DND-41 (cell line): ENCODE measurements around the gene COBL.

Experiments used
- ATAC-seq: fragments of 200-7000 bp; cut with Tn5 transposase; 3 replicates; pipeline ENCODE4 v1.9.1; 2021; ENCODE audit warnings: low read depth; ENCODE audit not compliant: insufficient read depth
- DNase-seq: peaks from one replicate; pipeline ENCODE4 v3.0.0-alpha.2; 2020
- H2AFZ ChIP-seq: 2 replicates; pipeline ENCODE4 v1.6.0; 2012; ENCODE audit warnings: low read depth, low read length
- H3K27ac ChIP-seq: 2 replicates; pipeline ENCODE4 v1.5.1; 2012; ENCODE audit warnings: low read length, inconsistent platforms
- H3K27me3 ChIP-seq: fragments of 200-600 bp; sonication (generic); 2 replicates; pipeline ENCODE4 v1.6.0; 2012; ENCODE audit warnings: low read length, mild to moderate bottlenecking, inconsistent platforms; ENCODE audit not compliant: insufficient read depth, poor library complexity
- H3K36me3 ChIP-seq: 2 replicates; pipeline ENCODE4 v1.5.1; 2012; ENCODE audit warnings: low read length, inconsistent platforms; ENCODE audit not compliant: insufficient read depth
- H3K4me1 ChIP-seq: 2 replicates; pipeline ENCODE4 v1.5.1; 2012; ENCODE audit warnings: mild to moderate bottlenecking, low read length; ENCODE audit not compliant: insufficient read depth
- H3K4me2 ChIP-seq: 2 replicates; pipeline ENCODE4 v1.6.0; 2012; ENCODE audit warnings: mild to moderate bottlenecking, moderate library complexity, low read length, inconsistent platforms; ENCODE audit not compliant: insufficient read depth
- H3K4me3 ChIP-seq, 2 experiments: fragments of 200-600 bp in 1 of 2; shearing (Covaris generic) in 1 of 2; 2 replicates each; pipeline ENCODE4 v1.5.1; 2012 to 2016; ENCODE audit warnings: inconsistent platforms in 2 of 2, low read length in 2 of 2, mild to moderate bottlenecking in 2 of 2, low read depth in 1 of 2, moderate library complexity in 1 of 2
- H3K79me2 ChIP-seq: 2 replicates; pipeline ENCODE4 v1.6.0; 2012; ENCODE audit warnings: low read length, inconsistent platforms; ENCODE audit not compliant: insufficient read depth
- H3K9ac ChIP-seq: 2 replicates; pipeline ENCODE4 v1.6.0; 2012; ENCODE audit warnings: low read depth, mild to moderate bottlenecking, inconsistent platforms, low read length, moderate library complexity
- H3K9me3 ChIP-seq: 2 replicates; pipeline ENCODE4 v1.5.1; 2012; ENCODE audit warnings: low read length, moderate library complexity, mild to moderate bottlenecking, inconsistent platforms; ENCODE audit not compliant: insufficient read depth, severe bottlenecking
- H4K20me1 ChIP-seq: 2 replicates; pipeline ENCODE4 v1.6.0; 2012; ENCODE audit warnings: low read length; ENCODE audit not compliant: insufficient read depth
- CTCF ChIP-seq: IDR thresholded peaks from 2 replicates; pipeline ENCODE4 v1.5.1; 2012; ENCODE audit warnings: borderline replicate concordance, low read length, moderate library complexity, mild to moderate bottlenecking; ENCODE audit not compliant: poor library complexity, severe bottlenecking; ENCODE audit errors: extremely low read depth
- EZH2 ChIP-seq: IDR thresholded peaks from 3 replicates; pipeline ENCODE4 v1.6.1; 2012; ENCODE audit warnings: borderline replicate concordance, low read depth, mild to moderate bottlenecking, moderate library complexity, low read length, inconsistent platforms; ENCODE audit not compliant: severe bottlenecking

The COBL gene

GRCh38 chr7:51240868-51241267 lies 75.7 kb downstream of the COBL start:
- Histone ChIP-seq H3K9me3 (no peaks in the 10 kb centered on the region), H3K9ac (no peak overlapping the region), H3K79me2 (no peaks in the 10 kb centered on the region), H3K4me1 (no peaks in the 10 kb centered on the region), H3K27me3 (peaks cover 2% of the 10 kb centered on the region), H2AFZ (no peak overlapping the region), H3K4me3 (no peak overlapping the region), H3K4me2 (no peak overlapping the region), H3K27ac (no peak overlapping the region), H4K20me1 (no peaks in the 10 kb centered on the region), H3K36me3 (no peaks in the 10 kb centered on the region)
- ATAC-seq = no peak
- no peak for DNase-seq
- no peak for TF ChIP-seq CTCF
- no peak for TF ChIP-seq EZH2

- Histone ChIP-seq H3K79me2 (no peaks in the 10 kb centered on the region), H3K4me2 (no peak overlapping the region)
- ATAC-seq = no peak
Observed at GRCh38 chr7:51239691-51240090, 76.9 kb downstream of the COBL start.

GRCh38 chr7:51238981-51239495 lies 77.6 kb downstream of the COBL start:
- Histone ChIP-seq H3K9ac (no peak overlapping the region), H3K27ac (no peak overlapping the region), H2AFZ (no peak overlapping the region), H3K4me3 (no peak overlapping the region), H3K27me3 (peaks cover 2% of the 10 kb centered on the region), H3K4me2 (no peak overlapping the region), H3K36me3 (no peaks in the 10 kb centered on the region), H3K79me2 (no peaks in the 10 kb centered on the region), H3K9me3 (no peaks in the 10 kb centered on the region), H4K20me1 (no peaks in the 10 kb centered on the region), H3K4me1 (no peaks in the 10 kb centered on the region)
- no peak for TF ChIP-seq CTCF
- DNase-seq (no peak), ATAC-seq (no peak)

More at GRCh38 chr7:51239691-51240090, 76.9 kb downstream of the COBL start:
- DNase-seq = no peak
- H3K9ac ChIP-seq = no peak overlapping the region
- no peak overlapping the region for H3K4me3 ChIP-seq
- H3K4me1 ChIP-seq = no peaks in the 10 kb centered on the region
- H3K9me3 ChIP-seq = no peaks in the 10 kb centered on the region
- TF ChIP-seq EZH2 = no peak
- no peak for TF ChIP-seq CTCF
- H2AFZ ChIP-seq = no peak overlapping the region
- peaks cover 2% of the 10 kb centered on the region for H3K27me3 ChIP-seq
- no peak overlapping the region for H3K27ac ChIP-seq
- H4K20me1 ChIP-seq = no peaks in the 10 kb centered on the region
- H3K36me3 ChIP-seq = no peaks in the 10 kb centered on the region
